Renal cortex interstitium (tissue), 11 donors: ENCODE measurements around the gene RNU1-2. TPM values are rescaled to one million over a fixed set of nuclear protein-coding genes. Genes with fewer than 3 reads are reported as not detected.
"Not testable (repeated sequence)": the region's sequence is repeated elsewhere in the genome, so short reads cannot be mapped to it uniquely, and the experiment has no call there.

Source experiments
- DNase-seq, 11 donors: peaks; one replicate each; pipeline ENCODE4 v3.0.0-alpha.2; 2013; ENCODE audit warnings: low read depth in 9 of 11, low spot score in 4 of 11; ENCODE audit errors: extremely low read depth in 1 of 11
- polyA plus RNA-seq, 3 donors: library from polyadenylated mRNA; unstranded; fragments of 120-200 nt; gene quantifications; one replicate each; pipeline ENCODE4 v1.2.1, GENCODE V29; 2013; ENCODE audit not compliant: insufficient read length in 3 of 3

The RNU1-2 gene
- polyA plus RNA-seq, 3 donors: 1.5 TPM; not detected in 2

DNA sequence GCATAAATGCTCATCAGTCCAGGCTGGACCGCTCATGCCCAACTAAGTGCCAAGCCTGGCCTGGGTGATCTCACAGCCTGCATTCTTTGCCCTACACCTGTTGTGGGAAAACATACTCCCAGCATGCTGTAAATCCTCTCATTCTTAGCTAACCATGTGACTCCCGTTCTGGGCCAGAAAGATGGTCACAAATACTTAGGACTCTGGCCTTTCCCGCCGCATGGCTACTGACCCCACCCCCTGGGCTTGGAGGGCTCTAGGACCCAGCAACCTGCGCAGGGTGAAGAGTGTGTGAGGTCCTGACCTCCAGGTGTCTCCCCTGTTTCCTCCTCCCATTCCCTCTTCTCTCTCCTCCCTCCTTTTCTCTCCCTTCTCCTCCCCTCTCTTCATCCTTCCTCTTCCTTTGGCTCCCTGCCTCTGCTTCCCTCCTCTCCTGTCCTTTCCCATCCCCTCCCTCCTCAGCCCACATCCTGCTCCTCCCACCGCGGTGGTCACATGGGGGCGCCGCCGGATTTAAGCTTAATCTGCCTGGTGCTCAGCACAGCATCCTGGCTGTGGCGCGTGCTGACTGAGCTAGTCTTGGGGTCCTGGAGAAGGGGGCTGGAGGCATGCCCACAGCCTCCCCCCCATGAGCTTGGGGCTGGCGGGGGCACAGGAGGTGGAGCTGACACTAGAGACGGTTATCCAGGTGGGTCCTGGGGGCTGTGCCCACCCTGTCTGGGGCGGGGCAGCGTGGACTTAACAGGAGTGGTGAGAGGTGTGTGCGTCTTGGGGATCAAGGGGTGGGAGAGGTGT is 25.8 kb downstream of the RNU1-2 start, which contains the start of gene CROCC:
Gene CROCC (plus strand): TSS at position 541 of the 795 bp plus-strand sequence. CDS start 88 bp downstream, at position 629.
- peak in 3 of 11 donors; percentile 72 to 82 (median 80) for DNase-seq

DNA sequence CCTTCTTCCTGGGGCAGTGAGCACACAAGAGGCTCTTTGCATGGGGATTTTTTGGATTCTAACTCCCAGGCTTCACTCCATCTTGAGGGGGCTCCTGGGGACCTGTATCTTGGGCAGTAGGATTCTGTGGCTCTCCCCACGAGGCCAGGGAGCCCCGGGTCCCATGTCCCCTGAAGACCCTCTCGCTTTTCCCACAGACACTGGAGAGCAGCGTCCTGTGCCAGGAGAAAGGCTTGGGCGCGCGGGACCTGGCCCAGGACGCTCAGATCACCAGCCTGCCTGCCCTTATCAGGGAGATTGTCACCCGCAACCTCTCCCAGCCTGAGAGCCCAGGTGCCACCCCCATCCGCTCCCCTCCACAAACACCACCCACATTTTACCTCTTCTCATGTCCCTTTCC is 26.7 kb downstream of the RNU1-2 start:
- DNase-seq: no peak

DNA sequence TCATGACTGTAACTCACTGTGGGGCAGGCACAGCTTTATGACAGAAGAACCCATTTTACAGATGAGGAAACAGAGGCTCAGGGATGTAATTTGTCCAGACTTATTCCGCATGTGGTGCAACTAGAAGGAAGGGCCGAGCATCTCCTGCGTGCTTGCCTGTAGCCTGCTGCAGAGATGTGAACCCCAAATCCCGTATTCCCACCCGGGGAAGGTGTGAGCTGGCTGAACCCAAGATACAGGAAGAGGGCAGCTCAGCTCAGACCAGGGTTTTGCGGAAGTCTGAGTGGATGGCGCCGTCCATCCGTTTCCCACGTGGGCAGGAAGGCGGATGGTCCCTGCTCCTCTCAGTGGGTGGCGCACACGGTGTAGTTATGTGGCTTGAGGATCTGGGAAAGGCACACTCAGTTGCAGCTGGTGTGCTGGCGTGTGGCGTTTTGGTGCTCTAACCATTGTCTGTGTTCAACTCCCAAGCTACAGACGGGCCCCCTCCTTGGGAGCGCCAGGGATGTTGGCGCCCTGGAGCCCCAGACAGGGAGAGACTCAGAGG is 27.2 kb downstream of the RNU1-2 start:
- no peak for DNase-seq

DNA sequence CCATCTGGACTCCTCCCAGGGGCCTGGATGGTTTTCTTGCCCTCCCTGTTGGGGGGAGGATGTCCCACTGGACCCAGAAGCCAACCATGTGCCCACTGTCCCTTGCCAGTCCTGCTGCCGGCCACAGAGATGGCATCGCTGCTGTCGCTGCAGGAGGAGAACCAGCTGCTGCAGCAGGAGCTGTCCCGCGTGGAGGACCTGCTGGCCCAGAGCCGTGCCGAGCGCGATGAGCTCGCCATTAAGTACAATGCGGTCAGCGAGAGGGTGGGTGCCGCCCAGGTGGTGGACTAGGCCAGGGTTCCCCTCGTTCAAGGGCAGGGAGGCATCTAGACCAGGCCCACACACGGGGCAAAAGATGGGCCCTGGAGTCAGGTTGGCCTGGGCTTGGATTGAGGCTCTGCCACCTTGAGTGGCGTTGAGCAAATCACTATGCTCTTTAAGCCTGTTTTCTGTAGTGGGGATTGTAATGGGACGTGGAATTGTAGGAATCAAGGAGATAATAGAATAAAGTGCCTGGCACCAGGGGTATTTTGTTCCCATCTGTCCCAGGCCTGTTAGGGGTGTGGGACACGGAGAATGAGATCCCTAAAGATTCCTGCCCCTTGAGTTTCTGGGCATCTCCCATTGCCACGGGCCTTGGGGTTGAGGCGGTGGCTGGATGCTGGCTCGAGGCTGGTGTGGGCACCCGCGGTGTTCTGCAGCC is 28.6 kb downstream of the RNU1-2 start:
- DNase-seq: no peak

DNA sequence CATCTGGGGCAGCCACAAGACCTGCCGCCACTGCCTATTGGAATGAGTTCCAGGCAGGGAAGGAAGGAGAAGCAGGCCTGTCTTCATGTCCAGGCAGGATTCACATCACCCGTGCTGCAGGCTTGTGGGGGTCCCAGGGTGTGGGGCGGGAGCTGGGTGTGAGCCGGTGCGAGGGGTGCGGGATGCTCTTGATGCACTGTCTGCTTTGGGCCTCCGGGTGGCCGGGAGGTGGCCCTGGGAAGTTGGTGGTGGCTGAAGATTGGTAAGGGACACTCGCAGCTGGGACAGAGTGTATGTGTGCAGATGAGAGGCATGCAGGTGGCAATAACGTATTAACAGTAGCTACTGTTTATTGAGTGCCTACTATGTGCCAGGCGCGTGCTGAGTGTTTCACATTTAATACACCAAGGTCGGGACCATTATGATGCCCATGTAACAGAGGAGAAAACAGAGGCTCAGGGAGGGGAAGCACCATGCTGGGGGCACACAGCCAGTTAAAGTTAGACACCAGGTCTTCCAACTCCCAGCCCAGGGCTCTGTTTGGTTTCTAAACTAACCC is 29.2 kb downstream of the RNU1-2 start:
- DNase-seq: no peak

DNA sequence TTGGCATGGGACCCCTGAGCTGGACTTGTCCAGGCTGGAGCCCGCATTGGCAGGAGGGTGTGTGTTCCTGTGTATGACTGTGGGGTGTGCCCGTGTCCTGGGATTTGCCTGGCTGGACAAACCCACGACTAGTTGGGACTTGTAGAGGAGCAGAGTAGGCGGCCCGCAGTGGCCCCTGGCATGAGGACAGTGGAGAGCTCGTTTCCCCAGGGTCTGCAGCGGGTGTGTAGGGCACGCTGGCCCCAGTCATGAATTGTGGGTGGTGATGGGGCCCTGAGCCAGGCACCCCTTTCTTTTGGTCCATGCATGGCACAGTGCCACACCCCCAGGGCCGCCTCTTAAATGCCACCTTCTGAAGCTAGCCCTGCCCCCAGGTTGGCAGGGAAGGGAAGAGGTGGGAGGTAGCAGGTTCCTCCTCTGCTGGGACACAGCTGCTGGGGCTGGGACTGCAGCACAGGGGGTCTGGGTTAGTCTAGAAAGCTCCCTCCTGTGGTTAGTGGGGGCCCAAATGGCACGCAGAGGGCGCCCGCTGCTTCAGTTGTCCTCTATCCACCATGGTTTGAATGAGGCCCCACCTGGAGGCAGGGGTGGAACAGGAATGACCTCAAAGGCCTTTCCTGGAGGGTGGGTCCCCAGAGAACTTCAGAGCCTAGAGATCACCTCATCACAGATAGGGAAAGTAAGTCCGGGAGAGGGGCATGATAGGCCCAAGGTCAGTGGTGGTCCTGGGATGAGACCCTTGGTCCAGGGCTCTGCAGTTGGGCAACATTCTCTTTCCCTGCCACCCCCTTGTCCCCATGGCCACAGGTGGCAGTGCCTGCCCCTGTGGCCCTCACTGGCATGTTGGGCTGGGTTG is 30.1 kb downstream of the RNU1-2 start:
- no peak for DNase-seq

DNA sequence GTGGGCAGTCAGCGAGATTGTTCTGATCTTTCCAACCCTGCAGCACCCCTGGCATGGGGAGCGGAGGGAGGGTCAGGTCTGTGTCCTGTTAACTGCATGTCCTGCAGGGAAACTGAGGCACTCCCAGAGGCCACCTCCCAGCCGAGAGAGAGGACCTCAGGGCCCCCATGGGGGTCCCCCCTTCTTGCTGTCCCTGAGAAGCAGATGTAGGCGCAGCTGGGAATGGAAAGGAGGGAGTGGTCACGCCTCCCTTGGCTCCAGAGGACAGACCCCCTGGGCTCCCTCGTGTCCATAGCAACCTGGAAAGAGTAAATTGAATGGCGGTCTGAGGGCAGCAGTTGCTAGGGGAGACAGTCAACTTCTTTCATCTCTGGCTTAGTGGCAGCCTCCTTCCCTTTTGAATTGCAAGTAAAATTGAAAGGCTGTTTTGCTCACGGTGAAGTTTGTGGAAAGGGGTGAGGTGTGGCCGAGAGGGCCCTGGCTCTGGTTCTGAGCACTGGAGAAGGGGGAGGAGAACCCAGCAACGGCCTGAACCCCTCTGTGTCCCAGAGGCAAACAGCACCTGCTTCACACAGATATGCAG is 30.8 kb downstream of the RNU1-2 start:
- peak in 3 of 11 donors; percentile 67 to 85 (median 69) for DNase-seq

DNA sequence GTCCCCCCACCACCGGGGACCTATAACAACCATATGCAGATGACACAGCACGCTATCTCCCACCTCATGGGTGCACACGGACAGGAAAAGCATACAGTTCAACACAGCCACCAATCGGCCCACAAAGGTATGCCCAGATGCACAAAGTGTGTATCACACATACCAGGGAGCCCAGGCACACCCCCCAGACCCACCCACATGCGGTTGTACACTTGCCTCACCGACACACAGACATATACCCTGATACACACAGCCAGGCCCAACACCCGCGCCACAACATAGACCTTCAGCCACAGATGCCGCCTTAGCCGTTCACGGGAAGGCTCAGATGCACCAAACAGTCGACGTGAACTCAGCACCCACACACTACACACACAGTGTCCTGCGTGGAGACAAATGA is 31.5 kb downstream of the RNU1-2 start:
- no peak for DNase-seq

DNA sequence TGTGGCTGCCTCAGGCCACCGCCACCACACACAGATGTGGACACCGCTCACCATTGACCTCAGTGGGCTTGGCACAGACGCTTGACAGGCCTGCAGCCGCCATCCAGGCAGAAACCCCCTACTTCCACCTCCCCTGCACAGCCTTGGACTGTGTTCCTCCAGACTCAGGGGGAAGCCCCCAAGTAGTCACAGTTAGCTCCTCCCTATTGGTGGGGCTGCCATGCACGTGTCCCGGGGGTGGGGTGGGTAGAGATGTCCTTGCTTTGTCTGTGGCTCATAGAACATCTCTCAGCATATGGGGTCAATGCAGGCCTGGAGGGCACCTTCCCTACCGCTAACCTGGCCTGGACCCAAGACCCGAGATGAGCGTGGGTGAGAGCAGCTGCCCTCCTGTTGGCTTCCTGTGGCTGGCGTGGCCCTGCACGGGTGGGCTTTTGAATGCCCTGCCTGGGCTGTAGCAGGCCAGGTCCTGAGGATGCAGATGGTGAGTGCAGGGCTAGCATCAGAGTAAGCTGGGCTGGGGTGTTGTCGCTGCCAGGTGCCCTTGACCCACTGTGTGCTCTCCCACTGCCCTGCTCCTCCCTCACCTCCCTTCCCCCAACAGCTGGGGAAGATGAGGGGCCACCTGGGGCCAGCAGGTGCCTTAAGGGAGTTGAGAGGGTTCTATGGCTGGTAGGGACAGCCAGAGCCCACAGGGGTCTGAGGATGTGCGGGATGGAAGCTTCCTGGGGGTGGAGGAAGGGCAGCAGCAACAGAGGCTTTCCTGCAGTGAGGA is 32.1 kb downstream of the RNU1-2 start:
- no peak for DNase-seq

DNA sequence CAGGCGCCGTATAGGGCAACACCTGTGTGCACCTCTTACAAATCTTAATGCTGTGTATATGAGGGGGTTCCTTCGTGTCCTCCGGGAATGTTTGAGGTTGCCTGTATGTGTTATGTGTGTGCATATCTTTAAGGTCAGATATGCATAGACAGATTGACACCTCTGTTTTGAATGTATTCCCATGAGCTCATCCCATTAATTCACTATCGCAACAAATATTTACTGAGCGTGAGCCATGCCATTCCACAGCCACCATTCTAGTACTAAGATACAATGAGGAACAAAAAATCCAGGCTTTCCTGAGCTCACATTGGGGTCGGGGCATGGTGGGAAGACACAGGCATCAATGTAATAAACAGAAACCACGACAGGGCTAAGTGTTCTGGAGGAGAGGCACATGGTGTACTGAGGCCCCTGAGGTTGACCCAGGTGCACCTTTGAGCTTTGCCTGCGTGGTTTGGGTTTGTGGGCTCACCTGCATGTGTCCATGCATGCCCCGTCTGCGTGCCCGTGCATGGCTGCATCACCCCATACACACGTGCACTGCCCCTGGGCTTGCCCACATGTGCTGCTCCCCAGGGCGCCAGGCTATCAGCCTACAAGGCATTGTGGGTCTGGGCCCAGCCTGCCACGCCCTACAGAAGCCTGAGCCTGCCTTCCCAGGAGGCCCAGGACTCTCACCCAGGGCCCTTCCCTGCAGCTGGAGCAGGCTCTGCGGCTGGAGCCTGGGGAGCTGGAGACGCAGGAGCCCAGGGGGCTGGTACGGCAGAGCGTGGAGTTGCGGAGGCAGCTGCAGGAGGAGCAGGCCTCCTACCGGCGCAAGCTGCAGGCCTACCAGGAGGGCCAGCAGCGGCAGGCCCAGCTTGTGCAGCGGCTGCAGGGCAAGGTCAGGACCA is 33.6 kb downstream of the RNU1-2 start:
- DNase-seq: not testable (repeated sequence)

DNA sequence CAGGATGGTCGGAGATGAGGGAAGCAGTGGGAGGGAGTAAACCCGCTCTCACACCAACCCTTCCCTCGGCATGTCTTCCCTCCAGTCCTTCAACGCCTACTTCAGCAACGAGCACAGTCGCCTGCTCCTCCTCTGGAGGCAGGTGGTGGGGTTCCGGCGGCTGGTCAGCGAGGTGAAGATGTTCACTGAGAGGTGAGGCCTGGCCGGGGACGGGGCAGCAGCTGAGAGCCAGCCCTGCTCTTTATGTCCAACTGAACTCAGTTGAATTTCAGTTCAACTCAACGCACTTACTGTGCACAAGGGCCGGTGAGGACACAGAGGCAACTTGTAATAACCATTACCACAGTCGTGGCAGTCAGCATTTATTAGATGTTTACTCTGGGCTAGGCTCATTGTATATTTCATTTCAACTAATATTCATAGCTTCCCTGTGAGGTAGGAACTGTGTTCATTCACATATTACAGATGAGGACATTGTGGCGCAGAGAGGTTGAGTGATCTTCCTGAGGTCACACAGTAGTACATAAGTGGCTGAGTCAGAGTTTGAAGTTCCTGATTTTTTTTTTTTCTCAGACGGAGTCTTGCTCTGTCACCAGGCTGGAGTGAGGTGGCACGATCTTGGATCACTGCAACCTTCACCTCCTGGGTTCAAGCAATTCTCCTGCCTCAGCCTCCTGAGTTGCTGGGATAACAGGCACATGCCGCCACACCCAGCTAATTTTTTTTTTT is 35.6 kb downstream of the RNU1-2 start:
- DNase-seq: not testable (repeated sequence)

DNA sequence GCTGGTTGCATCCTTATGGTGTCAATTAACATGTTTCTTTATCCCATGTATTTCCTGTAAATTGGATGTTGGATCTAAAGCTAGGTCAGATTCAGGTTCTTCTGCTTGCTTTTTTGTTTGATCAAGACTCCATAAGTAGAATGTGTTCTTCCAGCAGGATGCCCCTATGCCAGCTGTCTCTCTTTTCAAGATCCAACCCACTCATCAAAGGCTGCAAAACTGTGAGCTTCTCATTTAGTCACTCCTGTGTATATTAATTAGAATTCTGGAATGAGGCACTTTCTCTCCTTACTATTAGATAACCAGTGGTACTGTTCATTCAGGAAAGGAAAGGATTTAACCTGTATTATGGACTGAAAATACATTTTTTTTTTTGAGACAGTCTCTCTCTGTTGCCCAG is 38.2 kb downstream of the RNU1-2 start:
- not testable (repeated sequence) for DNase-seq

DNA sequence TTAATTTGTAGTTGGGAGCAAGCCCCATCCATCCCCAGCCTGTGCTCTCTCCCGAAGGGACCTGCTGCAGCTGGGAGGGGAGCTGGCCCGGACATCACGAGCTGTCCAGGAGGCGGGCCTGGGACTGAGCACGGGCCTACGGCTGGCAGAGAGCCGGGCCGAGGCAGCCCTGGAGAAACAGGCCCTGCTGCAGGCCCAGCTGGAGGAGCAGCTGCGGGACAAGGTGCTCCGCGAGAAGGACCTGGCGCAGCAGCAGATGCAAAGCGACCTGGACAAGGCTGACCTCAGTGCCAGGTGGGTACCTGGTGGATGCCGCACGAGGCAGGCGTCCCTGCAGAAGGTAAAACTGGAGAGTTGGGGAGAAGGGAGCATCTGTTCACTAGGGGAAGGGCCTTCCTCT is 40.8 kb downstream of the RNU1-2 start:
- DNase-seq: not testable (repeated sequence)

DNA sequence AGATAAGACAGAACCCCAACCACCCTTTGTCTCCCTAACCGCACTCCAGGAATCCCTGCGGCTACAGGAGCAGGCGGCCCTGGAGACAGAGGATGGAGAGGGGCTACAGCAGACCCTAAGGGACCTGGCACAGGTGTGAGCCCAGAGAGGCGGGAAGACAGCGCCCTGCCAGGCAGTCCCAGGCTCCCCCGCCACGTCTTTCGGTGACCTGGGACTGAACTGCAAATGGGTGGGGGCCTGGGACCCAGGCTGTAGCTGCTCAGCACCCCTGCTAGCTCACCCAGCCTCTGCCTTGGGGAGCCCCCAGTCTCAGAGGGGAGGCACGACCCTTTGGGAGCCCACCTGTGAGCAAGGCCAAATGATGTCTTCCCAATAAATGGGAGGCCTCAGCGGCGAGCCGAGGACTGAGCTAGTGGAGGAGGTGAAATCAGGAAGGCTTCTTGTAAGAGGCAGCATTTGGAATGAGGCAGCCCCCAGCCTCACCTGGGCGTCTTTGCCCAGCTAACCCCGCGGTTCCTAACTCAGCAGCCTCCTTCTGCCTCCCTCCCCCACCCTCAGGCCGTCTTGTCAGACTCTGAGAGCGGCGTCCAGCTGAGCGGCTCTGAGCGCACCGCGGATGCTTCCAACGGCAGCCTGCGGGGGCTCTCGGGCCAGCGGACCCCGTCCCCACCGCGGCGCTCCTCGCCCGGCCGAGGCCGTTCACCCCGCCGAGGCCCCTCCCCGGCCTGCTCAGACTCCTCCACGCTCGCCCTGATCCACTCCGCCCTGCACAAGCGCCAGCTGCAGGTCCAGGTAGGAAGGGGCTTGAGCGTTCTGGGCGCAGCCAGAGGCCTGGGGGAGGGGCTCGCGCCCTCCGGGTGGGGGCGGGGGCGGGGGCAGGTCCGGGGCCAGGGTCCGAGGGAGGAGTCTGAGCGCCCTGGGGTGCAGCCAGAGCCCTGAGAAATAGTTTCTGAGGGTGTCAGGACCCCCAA is 42.9 kb downstream of the RNU1-2 start:
- no peak for DNase-seq
